ENCODE results near the gene COL6A3.

- TF ChIP-seq EZH2phosphoT487 (IDR thresholded peaks at IDR 0.05; ENCODE audit: borderline replicate concordance, low read length) = no peak
- no peak for TF ChIP-seq CTCF (IDR thresholded peaks at IDR 0.05; ENCODE audit: low read depth, low read length, poor library complexity, severe bottlenecking)
Measured at GRCh38 chr2:237306787-237307170, 107.2 kb downstream of the COL6A3 start.

Data from DOHH2 (cell line).